GM12878 (cell line): Measurements from ENCODE around the gene FTSJ1.

Source experiments
- CTCF ChIP-seq, 3 experiments: IDR thresholded peaks in 2 of 3; conservative IDR thresholded peaks in 1 of 3; 2 replicates each; pipeline ENCODE4 v1.5.1; 2011; ENCODE audit warnings: low read depth in 3 of 3, low read length in 3 of 3, mild to moderate bottlenecking in 3 of 3, control low read depth in 2 of 3, moderate library complexity in 2 of 3, inconsistent platforms in 1 of 3, mixed read lengths in 1 of 3; ENCODE audit not compliant: control insufficient read depth in 2 of 3, insufficient read depth in 1 of 3; ENCODE audit errors: extremely low read depth in 1 of 3
- EZH2 ChIP-seq: IDR thresholded peaks from 2 replicates; pipeline ENCODE4 v1.6.1; 2012; ENCODE audit warnings: low read depth, mild to moderate bottlenecking, control low read depth, inconsistent platforms, low read length, borderline replicate concordance; ENCODE audit not compliant: control insufficient read depth
- TAF1 ChIP-seq: IDR thresholded peaks from 2 replicates; pipeline ENCODE4 v1.6.1; 2011; ENCODE audit warnings: mild to moderate bottlenecking, low read depth, low read length, borderline replicate concordance
- TCF3 ChIP-seq: IDR thresholded peaks from 2 replicates; pipeline ENCODE4 v1.6.1; 2012; ENCODE audit warnings: low read depth, mild to moderate bottlenecking, low read length, borderline replicate concordance; ENCODE audit not compliant: insufficient read depth
- YY1 ChIP-seq: IDR thresholded peaks from 2 replicates; pipeline ENCODE4 v1.6.1; 2011; ENCODE audit warnings: low read depth, mild to moderate bottlenecking, low read length
- ZNF622 ChIP-seq: fragments of 450-650 bp; IDR thresholded peaks from 2 replicates; pipeline ENCODE4 v1.6.1; 2017; ENCODE audit warnings: mild to moderate bottlenecking, inconsistent platforms

GRCh38 chrX:48509245-48509590, 33.2 kb downstream of the FTSJ1 start:
- TF ChIP-seq CTCF (IDR thresholded peaks at IDR 0.05 in 2 of 3, conservative IDR thresholded peaks at IDR 0.05 in 1 of 3; ENCODE audit: control insufficient read depth in 2 of 3, extremely low read depth in 1 of 3, insufficient read depth in 1 of 3, low read depth in 3 of 3, low read length in 3 of 3) = no peak
- TF ChIP-seq ZNF622 = no peak
- TF ChIP-seq TCF3 = no peak
- TF ChIP-seq TAF1 = no peak
- TF ChIP-seq EZH2 = no peak
- no peak for TF ChIP-seq YY1
